GM18873 (cell line): ENCODE results near the gene ARHGEF33.

Experiments used
- ATAC-seq: cut with Tn5 transposase; IDR thresholded peaks from one replicate; pipeline ENCODE4 v1.9.1; 2021; ENCODE audit warnings: mild to moderate bottlenecking, moderate library complexity, moderate number of reproducible peaks; ENCODE audit not compliant: unreplicated experiment, low FRiP score

Gene ARHGEF33

GRCh38 chr2:39007875-39008504, 118.3 kb downstream of the ARHGEF33 start:
- ATAC-seq = no peak

GRCh38 chr2:39008665-39009064, 119.0 kb downstream of the ARHGEF33 start:
- ATAC-seq = no peak

- ATAC-seq = no peak
Observed at GRCh38 chr2:39013871-39014270, 124.2 kb downstream of the ARHGEF33 start.

DNA sequence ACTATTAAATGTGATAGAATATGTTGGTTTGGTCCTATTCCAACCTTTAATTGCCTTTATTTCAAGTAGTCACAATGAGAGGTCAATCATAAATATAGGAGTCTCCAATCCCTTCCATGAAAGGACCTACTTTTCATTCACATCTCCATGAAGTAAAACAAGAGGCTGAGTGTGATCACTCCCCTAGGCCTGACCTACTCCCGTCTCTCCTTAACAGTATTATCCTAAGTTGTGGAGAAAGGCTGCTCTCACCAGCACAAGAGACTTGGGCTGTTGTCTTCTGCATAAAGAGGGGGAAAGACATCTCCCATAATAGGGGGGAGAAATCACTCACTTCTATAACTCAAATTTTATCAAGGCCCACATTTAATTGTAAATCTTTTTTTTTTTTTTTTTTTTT, 125.7 kb downstream of the ARHGEF33 start:
- ATAC-seq = no peak

GRCh38 chr2:39017334-39017733, 127.7 kb downstream of the ARHGEF33 start:
- no peak for ATAC-seq

DNA sequence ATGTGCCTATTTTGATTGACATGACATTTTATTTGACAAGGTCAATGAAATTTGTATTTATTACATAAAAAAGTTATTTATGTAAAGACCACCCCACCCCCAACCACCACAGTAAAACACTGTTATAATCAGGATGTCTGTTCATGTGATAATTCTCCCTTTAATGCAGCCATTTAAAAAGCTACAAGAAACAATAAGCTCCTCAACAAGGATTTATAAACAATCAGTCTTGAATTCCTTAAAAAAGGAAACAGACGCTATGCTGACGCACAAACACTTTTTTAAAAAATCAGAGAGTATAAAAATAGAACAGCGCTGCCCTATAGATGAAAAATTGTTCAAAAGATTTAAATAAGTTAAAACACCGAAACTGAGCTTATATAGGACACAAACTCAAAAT, 129.0 kb downstream of the ARHGEF33 start:
- no peak for ATAC-seq

DNA sequence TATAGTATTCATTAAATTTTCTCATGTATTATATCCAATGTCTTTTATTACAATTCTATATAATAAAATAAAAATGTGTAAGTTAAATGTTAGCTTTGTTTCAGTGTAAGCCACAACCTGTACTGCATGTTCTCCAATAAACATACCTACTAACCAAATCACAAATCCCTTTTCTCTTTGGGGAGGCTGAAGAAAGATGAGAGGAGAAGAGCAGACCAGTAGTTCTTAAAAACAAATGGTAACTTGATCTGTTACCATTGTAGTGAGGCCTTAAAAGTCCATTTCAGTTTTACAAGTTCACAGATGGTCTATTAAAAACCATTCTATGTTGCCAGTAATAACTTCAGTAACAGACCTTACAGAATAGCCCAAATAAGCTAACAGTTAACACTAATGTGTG, 130.7 kb downstream of the ARHGEF33 start:
- no peak for ATAC-seq

- no peak for ATAC-seq
Observed at GRCh38 chr2:39022642-39023235, 133.1 kb downstream of the ARHGEF33 start.

GRCh38 chr2:39023649-39024048, 134.0 kb downstream of the ARHGEF33 start:
- no peak for ATAC-seq

GRCh38 chr2:39024833-39025232, 135.2 kb downstream of the ARHGEF33 start:
- no peak for ATAC-seq
